Neuronal stem cell (in vitro differentiated cells): Measurements from ENCODE around the gene RHBDF1.
A peak's percentile ranks its signal among the peaks of the same experiment; 100 is the strongest.

Source experiments
- DNase-seq: peaks from one replicate; pipeline ENCODE4 v3.0.0-alpha.2; 2013; ENCODE audit warnings: low spot score
- H2AFZ ChIP-seq: one replicate; pipeline ENCODE4 v1.6.1; 2013; ENCODE audit warnings: mild to moderate bottlenecking, low read length, inconsistent platforms
- H2AK5ac ChIP-seq: 2 replicates; pipeline ENCODE4 v1.6.1; 2013; ENCODE audit warnings: low read depth, mild to moderate bottlenecking, inconsistent platforms, low read length, moderate library complexity, mixed read lengths
- H2BK120ac ChIP-seq: 2 replicates; pipeline ENCODE4 v1.6.1; 2013; ENCODE audit warnings: low read depth, mild to moderate bottlenecking, inconsistent platforms, low read length, moderate library complexity, mixed read lengths
- H2BK12ac ChIP-seq: one replicate; pipeline ENCODE4 v1.6.1; 2013; ENCODE audit warnings: low read length, inconsistent platforms
- H2BK15ac ChIP-seq: 2 replicates; pipeline ENCODE4 v1.6.1; 2013; ENCODE audit warnings: mild to moderate bottlenecking, low read length, inconsistent platforms, mixed read lengths
- H2BK5ac ChIP-seq: one replicate; pipeline ENCODE4 v1.6.1; 2013; ENCODE audit warnings: inconsistent platforms, mild to moderate bottlenecking, low read length, moderate library complexity
- H3K14ac ChIP-seq: one replicate; pipeline ENCODE4 v1.6.1; 2013; ENCODE audit warnings: low read length, inconsistent platforms
- H3K18ac ChIP-seq: 2 replicates; pipeline ENCODE4 v1.6.1; 2013; ENCODE audit warnings: low read length, inconsistent platforms
- H3K23ac ChIP-seq: 2 replicates; pipeline ENCODE4 v1.6.1; 2013; ENCODE audit warnings: low read depth, mild to moderate bottlenecking, mixed read lengths, low read length, inconsistent platforms; ENCODE audit not compliant: poor library complexity
- H3K27ac ChIP-seq: replicated peaks from 3 replicates; pipeline ENCODE4 v1.5.1; 2013; ENCODE audit warnings: low read length, inconsistent platforms
- H3K27me3 ChIP-seq, 3 experiments: 2 replicates each; pipeline ENCODE4 v1.6.1; 2013; ENCODE audit warnings: low read length in 3 of 3, mild to moderate bottlenecking in 2 of 3, inconsistent platforms in 1 of 3, low read depth in 1 of 3, mixed read lengths in 1 of 3, moderate library complexity in 1 of 3; ENCODE audit not compliant: control insufficient read depth in 3 of 3, insufficient read depth in 3 of 3
- H3K36me3 ChIP-seq, 2 donors: replicated peaks in 1 of 2; 2 replicates each; pipeline ENCODE4 v1.6.1; 2013; ENCODE audit warnings: low read length in 2 of 2; ENCODE audit not compliant: control insufficient read depth in 2 of 2, insufficient read depth in 2 of 2
- H3K4ac ChIP-seq: 2 replicates; pipeline ENCODE4 v1.6.1; 2013; ENCODE audit warnings: inconsistent platforms, mild to moderate bottlenecking, low read length, moderate library complexity
- H3K4me1 ChIP-seq, 2 donors: 1 replicate in 1 of 2; 2 replicates in 1 of 2; pipeline ENCODE4 v1.6.1; 2013; ENCODE audit warnings: low read length in 2 of 2, low read depth in 1 of 2; ENCODE audit not compliant: control insufficient read depth in 2 of 2, insufficient read depth in 1 of 2
- H3K4me2 ChIP-seq: one replicate; pipeline ENCODE4 v1.6.1; 2013; ENCODE audit warnings: mild to moderate bottlenecking, low read length, inconsistent platforms; ENCODE audit not compliant: insufficient read depth, poor library complexity, severe bottlenecking
- H3K4me3 ChIP-seq, 2 donors: 2 replicates each; pipeline ENCODE4 v1.5.1; 2013; ENCODE audit warnings: low read length in 2 of 2, mild to moderate bottlenecking in 2 of 2, inconsistent platforms in 1 of 2, moderate library complexity in 1 of 2
- H3K79me1 ChIP-seq: one replicate; pipeline ENCODE4 v1.6.1; 2013; ENCODE audit warnings: low read depth, mild to moderate bottlenecking, inconsistent platforms, low read length, moderate library complexity
- H3K9ac ChIP-seq: one replicate; pipeline ENCODE4 v1.6.1; 2013; ENCODE audit warnings: mild to moderate bottlenecking, low read depth, low read length, inconsistent platforms; ENCODE audit not compliant: poor library complexity
- H3K9me3 ChIP-seq, 2 donors: replicated peaks in 1 of 2; 2 replicates each; pipeline versions ENCODE3 to v1.6.1; 2013; ENCODE audit warnings: low read length in 2 of 2, mild to moderate bottlenecking in 2 of 2, inconsistent platforms in 1 of 2, low read depth in 1 of 2, mixed read lengths in 1 of 2, moderate library complexity in 1 of 2; ENCODE audit not compliant: control insufficient read depth in 2 of 2, insufficient read depth in 1 of 2
- H4K8ac ChIP-seq: one replicate; pipeline ENCODE4 v1.6.1; 2013; ENCODE audit warnings: low read depth, mild to moderate bottlenecking, inconsistent platforms, low read length, moderate library complexity
- H4K91ac ChIP-seq: one replicate; pipeline ENCODE4 v1.6.1; 2013; ENCODE audit warnings: low read length, low read depth, mild to moderate bottlenecking, inconsistent platforms; ENCODE audit not compliant: poor library complexity
- WGBS, 2 donors: extraction: QIAGEN DNeasy Blood & Tissue Kit; methylation state at CpG; one replicate each; pipeline ENCODE4 v1.1.7; 2013; ENCODE audit warnings: missing lambda C conversion rate in 2 of 2, mixed read lengths in 1 of 2; ENCODE audit not compliant: insufficient read length in 2 of 2, insufficient replicate concordance in 1 of 2; ENCODE audit errors: extremely low coverage in 2 of 2; 5-methylcytosine and 5-hydroxymethylcytosine counted together

The RHBDF1 gene

DNA sequence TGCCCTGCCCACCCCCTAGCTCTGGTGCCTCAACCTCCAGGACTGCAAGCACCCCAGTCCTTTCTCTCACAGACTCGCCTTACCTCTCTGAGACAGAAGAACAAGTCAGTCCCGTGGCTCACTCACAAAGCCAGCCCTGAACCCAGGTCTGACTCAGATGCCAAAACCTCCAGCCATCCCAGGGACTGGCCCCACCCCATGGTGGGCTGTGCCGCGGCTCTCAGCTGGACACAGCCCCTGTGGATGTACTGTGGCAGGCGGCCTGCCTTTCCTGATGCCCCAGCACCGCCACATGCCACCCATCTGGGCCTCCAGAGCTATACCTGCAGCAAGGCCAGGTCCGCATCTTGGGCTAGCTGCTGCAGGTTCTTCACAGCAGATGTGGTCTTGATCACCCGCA, 25.4 kb upstream of the RHBDF1 start:
- Histone ChIP-seq H4K8ac (peak overlapping the region; percentile 20), H2AK5ac (peak overlapping the region; percentile 54), H3K18ac (no peak overlapping the region), H2AFZ (no peak overlapping the region), H3K9me3 (no peaks in the 10 kb centered on the region), H3K23ac (peak overlapping the region; percentile 44), H3K79me1 (no peaks in the 10 kb centered on the region), H3K4me1 (no peaks in the 10 kb centered on the region), H2BK12ac (no peak overlapping the region), H3K4ac (no peak overlapping the region), H3K36me3 (peaks cover 6 to 12% of the 10 kb centered on the region in 2 donors), H3K9ac (peak overlapping the region; percentile 31), H2BK15ac (no peak overlapping the region), H3K27me3 (no peaks in the 10 kb centered on the region), H3K4me2 (no peak overlapping the region), H3K4me3 (no peak overlapping the region), H3K27ac (no peak overlapping the region), H2BK120ac (no peak overlapping the region), H2BK5ac (no peak overlapping the region), H4K91ac (peak overlapping the region; percentile 34), H3K14ac (no peak overlapping the region)
- no CpG with 5 or more reads among the region's 8 CpGs for WGBS, 2 donors
- no peak for DNase-seq

- no peak overlapping the region for H2BK5ac ChIP-seq
- WGBS, 2 donors, result no CpG with 5 or more reads among the region's 11 CpGs
Observed at GRCh38 chr16:96935-97381, 24.5 kb upstream of the RHBDF1 start.

GRCh38 chr16:94918-95265, 22.5 kb upstream of the RHBDF1 start:
- WGBS, 2 donors, result no CpG with 5 or more reads among the region's 5 CpGs
- Histone ChIP-seq H3K4ac (no peak overlapping the region), H3K9me3 (peaks cover 0 to 1% of the 10 kb centered on the region in 2 donors), H3K4me1 (no peaks in the 10 kb centered on the region), H3K4me3 (no peak overlapping the region), H2BK12ac (no peak overlapping the region), H2BK5ac (no peak overlapping the region), H3K18ac (no peak overlapping the region), H3K4me2 (no peak overlapping the region), H2BK15ac (no peak overlapping the region), H2AFZ (no peak overlapping the region), H3K36me3 (peaks cover 8 to 20% of the 10 kb centered on the region in 2 donors), H3K14ac (no peak overlapping the region), H4K91ac (no peak overlapping the region), H3K27ac (no peak overlapping the region), H3K27me3 (no peaks in the 10 kb centered on the region), H3K9ac (no peak overlapping the region), H2AK5ac (no peak overlapping the region), H3K79me1 (peaks cover 2% of the 10 kb centered on the region), H4K8ac (no peak overlapping the region), H2BK120ac (no peak overlapping the region), H3K23ac (no peak overlapping the region)
- no peak for DNase-seq

More at GRCh38 chr16:96935-97381, 24.5 kb upstream of the RHBDF1 start:
- H3K4me3 ChIP-seq, result no peak overlapping the region
- H3K18ac ChIP-seq, result no peak overlapping the region
- no peak overlapping the region for H3K9ac ChIP-seq
- no peak overlapping the region for H2AFZ ChIP-seq
- no peak overlapping the region for H3K14ac ChIP-seq
- H3K27ac ChIP-seq, result no peak overlapping the region
- no peak overlapping the region for H3K23ac ChIP-seq
- peaks cover 6 to 19% of the 10 kb centered on the region in 2 donors for H3K36me3 ChIP-seq
- no peaks in the 10 kb centered on the region for H3K4me1 ChIP-seq
- H3K9me3 ChIP-seq, result no peaks in the 10 kb centered on the region
- no peak overlapping the region for H2AK5ac ChIP-seq
- H2BK12ac ChIP-seq, result no peak overlapping the region
- peak; percentile 84 for DNase-seq
- H4K91ac ChIP-seq, result no peak overlapping the region
- H4K8ac ChIP-seq, result no peak overlapping the region
- H3K27me3 ChIP-seq, result no peaks in the 10 kb centered on the region
- no peak overlapping the region for H3K4me2 ChIP-seq
- H3K79me1 ChIP-seq, result peaks cover 2% of the 10 kb centered on the region
- H2BK120ac ChIP-seq, result no peak overlapping the region
- H3K4ac ChIP-seq, result no peak overlapping the region
- no peak overlapping the region for H2BK15ac ChIP-seq

DNA sequence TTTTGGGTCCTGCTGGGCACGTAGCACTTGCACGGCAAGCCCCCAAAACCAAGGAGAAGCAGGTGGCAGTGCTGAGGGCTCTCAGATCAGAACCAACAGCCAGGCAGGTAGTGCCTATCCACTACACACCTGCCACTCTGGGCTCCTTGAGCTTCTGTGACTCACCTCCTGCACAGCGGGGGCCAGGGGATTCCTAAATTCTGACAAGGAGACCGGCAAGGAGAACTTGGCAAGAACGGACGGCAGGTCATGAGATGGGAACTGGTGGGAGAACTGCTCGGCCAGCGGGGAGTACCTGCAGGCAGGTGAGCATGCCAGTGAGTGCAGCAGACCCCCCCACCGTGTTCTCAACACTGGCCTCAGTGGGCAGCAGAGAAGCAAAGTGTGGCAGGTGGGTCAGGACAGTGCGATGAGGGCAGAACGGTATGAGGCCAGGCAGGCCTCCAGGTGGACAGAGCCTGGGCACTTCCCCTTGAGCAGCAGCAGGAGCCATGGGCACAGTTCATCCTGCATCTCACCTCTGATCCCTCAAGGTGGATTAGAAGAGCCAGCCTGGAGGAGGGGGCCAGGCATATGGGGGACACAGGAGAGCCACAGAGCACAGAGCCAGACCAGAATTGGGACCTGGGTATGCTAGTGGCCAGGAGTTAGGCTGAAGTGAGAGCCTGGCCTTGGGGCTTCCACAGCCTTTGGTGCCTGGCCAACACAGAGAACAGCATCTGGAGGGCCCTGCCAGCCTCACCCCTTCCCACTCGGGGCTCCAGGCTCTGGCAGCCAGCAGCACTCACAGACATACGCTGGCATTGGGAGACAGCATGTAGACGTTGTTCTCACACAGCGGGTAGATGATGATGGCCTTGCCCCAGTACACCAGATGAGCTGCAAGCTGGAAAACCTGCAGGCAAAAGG, 20.3 kb upstream of the RHBDF1 start:
- Histone ChIP-seq H3K18ac (no peak overlapping the region), H3K79me1 (peaks cover 4% of the 10 kb centered on the region), H3K9me3 (peaks cover 0 to 1% of the 10 kb centered on the region in 2 donors), H3K9ac (no peak overlapping the region), H3K36me3 (peaks cover 13 to 31% of the 10 kb centered on the region in 2 donors), H4K8ac (no peak overlapping the region), H2AK5ac (no peak overlapping the region), H2BK5ac (peak overlapping the region; percentile 66), H3K23ac (peak overlapping the region; percentile 77), H3K4me3 (peak overlapping the region in 1 of 2 donors; percentile 41), H3K4me2 (peak overlapping the region; percentile 2), H3K27me3 (no peaks in the 10 kb centered on the region), H3K4me1 (no peaks in the 10 kb centered on the region), H2BK120ac (no peak overlapping the region), H2BK15ac (no peak overlapping the region), H3K27ac (no peak overlapping the region), H4K91ac (no peak overlapping the region), H3K4ac (no peak overlapping the region), H2AFZ (no peak overlapping the region), H3K14ac (no peak overlapping the region), H2BK12ac (peak overlapping the region; percentile 36)
- no peak for DNase-seq
- WGBS, 2 donors, result no CpG with 5 or more reads among the region's 15 CpGs
